Right forelimb (tissue), 1 donor: ENCODE data around the gene IFNLR1.

Experiments
- DNase-seq: peaks from one replicate; pipeline ENCODE4 v3.0.0-alpha.2; 2018

Gene IFNLR1

GRCh38 chr1:24147194-24147593, 39.9 kb downstream of the IFNLR1 start:
- no peak for DNase-seq

GRCh38 chr1:24142546-24143534, 44.2 kb downstream of the IFNLR1 start, which contains the start of gene IL22RA1:
TSS of gene IL22RA1 (minus strand) at chr1:24143140. CDS start at chr1:24143082, 58 bp downstream.
- no peak for DNase-seq

GRCh38 chr1:24141311-24141997, 45.6 kb downstream of the IFNLR1 start:
- DNase-seq, result no peak

GRCh38 chr1:24140741-24141181, 46.3 kb downstream of the IFNLR1 start:
- no peak for DNase-seq

- DNase-seq, result no peak
Observed at GRCh38 chr1:24139841-24140425, 47.2 kb downstream of the IFNLR1 start.

- no peak for DNase-seq
Observed at GRCh38 chr1:24139222-24139489, 47.9 kb downstream of the IFNLR1 start.

GRCh38 chr1:24138476-24139221, 48.4 kb downstream of the IFNLR1 start:
- DNase-seq, result no peak

GRCh38 chr1:24136956-24137539, 50.0 kb downstream of the IFNLR1 start:
- no peak for DNase-seq

- no peak for DNase-seq
Observed at GRCh38 chr1:24134376-24134775, 52.7 kb downstream of the IFNLR1 start.

GRCh38 chr1:24133819-24134218, 53.3 kb downstream of the IFNLR1 start:
- no peak for DNase-seq

GRCh38 chr1:24130385-24130784, 56.7 kb downstream of the IFNLR1 start:
- DNase-seq, result no peak

GRCh38 chr1:24127801-24128363, 59.2 kb downstream of the IFNLR1 start:
- DNase-seq, result no peak

- DNase-seq, result no peak
Observed at GRCh38 chr1:24127134-24127800, 59.8 kb downstream of the IFNLR1 start.

GRCh38 chr1:24126672-24127023, 60.4 kb downstream of the IFNLR1 start:
- no peak for DNase-seq

- no peak for DNase-seq
Observed at GRCh38 chr1:24126018-24126671, 60.9 kb downstream of the IFNLR1 start.

GRCh38 chr1:24125456-24125855, 61.6 kb downstream of the IFNLR1 start:
- no peak for DNase-seq

- no peak for DNase-seq
Observed at GRCh38 chr1:24124980-24125379, 62.1 kb downstream of the IFNLR1 start.

- no peak for DNase-seq
Observed at GRCh38 chr1:24123611-24124010, 63.5 kb downstream of the IFNLR1 start.

- DNase-seq, result no peak
Observed at GRCh38 chr1:24122776-24123175, 64.3 kb downstream of the IFNLR1 start.

- DNase-seq, result no peak
Observed at GRCh38 chr1:24121406-24121805, 65.7 kb downstream of the IFNLR1 start.

- no peak for DNase-seq
Observed at GRCh38 chr1:24120965-24121364, 66.1 kb downstream of the IFNLR1 start.
